Measurements from ENCODE around the gene KCNA5. TPM values are rescaled to one million over a fixed set of nuclear protein-coding genes. Genes with fewer than 3 reads are reported as not detected.

The KCNA5 gene
- total and polyA plus RNA-seq, 11 donors = 0.84 to 4.4 (median 2.3) TPM

DNA sequence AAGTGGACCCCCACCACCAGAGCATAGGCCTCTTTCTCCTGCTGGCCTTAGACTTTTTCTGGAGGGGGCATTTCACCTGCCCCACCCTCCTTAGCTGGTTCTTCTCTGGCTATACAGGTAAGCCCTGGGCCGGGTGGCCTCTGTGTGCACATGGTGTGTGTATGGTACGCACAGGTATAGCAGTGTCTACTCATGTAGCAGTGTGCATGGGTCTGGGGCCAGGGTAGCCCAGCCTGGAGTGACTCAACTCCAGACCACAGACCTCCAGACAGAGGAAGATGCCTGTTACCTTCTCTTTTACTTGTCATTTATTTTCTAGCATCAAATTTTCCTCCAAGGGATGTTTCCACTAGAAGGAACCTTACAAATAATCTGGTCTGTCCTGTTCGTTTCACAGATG, 6.9 kb downstream of the KCNA5 start:
- TF ChIP-seq POLR2A (IDR thresholded peaks at IDR 0.05) = no peak
- TF ChIP-seq, protein P1, sequence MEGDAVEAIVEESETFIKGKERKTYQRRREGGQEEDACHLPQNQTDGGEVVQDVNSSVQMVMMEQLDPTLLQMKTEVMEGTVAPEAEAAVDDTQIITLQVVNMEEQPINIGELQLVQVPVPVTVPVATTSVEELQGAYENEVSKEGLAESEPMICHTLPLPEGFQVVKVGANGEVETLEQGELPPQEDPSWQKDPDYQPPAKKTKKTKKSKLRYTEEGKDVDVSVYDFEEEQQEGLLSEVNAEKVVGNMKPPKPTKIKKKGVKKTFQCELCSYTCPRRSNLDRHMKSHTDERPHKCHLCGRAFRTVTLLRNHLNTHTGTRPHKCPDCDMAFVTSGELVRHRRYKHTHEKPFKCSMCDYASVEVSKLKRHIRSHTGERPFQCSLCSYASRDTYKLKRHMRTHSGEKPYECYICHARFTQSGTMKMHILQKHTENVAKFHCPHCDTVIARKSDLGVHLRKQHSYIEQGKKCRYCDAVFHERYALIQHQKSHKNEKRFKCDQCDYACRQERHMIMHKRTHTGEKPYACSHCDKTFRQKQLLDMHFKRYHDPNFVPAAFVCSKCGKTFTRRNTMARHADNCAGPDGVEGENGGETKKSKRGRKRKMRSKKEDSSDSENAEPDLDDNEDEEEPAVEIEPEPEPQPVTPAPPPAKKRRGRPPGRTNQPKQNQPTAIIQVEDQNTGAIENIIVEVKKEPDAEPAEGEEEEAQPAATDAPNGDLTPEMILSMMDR (IDR thresholded peaks at IDR 0.05) = no peak
- H3K27me3 ChIP-seq = peaks cover 0 to 2% (median 0%) of the 10 kb centered on the region in 9 donors
- DNase-seq = no peak
- no peak for ATAC-seq
- peaks cover 0 to 25% (median 14%) of the 10 kb centered on the region in 12 donors for H3K4me1 ChIP-seq
- no peak overlapping the region for H3K4me3 ChIP-seq
- H3K27ac ChIP-seq = no peak overlapping the region
- no peaks in the 10 kb centered on the region for H3K9me3 ChIP-seq
- intact Hi-C loops (cut with DNase I) = no loop called here
- WGBS, 4 donors = 93 to 99% (median 96%) methylated on average over 3 of the region's 3 CpGs
- H3K36me3 ChIP-seq = no peaks in the 10 kb centered on the region

DNA sequence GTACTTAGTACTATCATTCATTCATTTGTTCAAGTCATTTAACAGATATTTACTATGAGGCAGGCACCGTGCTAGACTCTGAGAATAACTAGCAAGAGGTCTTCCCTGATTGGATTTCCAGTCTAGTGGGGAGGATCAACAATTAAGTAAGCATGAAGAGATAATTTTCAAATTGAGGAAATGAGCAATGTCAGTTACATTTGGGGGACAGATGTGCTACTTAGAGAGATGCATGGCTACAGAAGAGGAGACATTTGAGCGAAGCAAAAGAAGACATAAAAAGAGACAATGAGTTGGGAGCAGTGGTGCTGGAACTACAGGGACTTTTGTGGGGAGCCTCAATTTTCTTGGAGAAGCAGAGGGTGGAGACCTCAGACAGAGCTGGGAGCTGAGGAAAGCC, 7.7 kb downstream of the KCNA5 start:
- no peaks in the 10 kb centered on the region for H3K27me3 ChIP-seq
- no peak overlapping the region for H3K27ac ChIP-seq
- no peaks in the 10 kb centered on the region for H3K36me3 ChIP-seq
- no peaks in the 10 kb centered on the region for H3K9me3 ChIP-seq
- H3K4me3 ChIP-seq = no peak overlapping the region
- DNase-seq = no peak
- TF ChIP-seq, protein P1 (IDR thresholded peaks at IDR 0.05) = no peak
- TF ChIP-seq POLR2A (IDR thresholded peaks at IDR 0.05) = no peak
- intact Hi-C loops (cut with DNase I) = no loop called here
- ATAC-seq = no peak
- WGBS, 4 donors = 86 to 94% (median 91%) methylated on average over 2 of the region's 2 CpGs
- H3K4me1 ChIP-seq = peaks cover 0 to 21% (median 12%) of the 10 kb centered on the region in 12 donors

DNA sequence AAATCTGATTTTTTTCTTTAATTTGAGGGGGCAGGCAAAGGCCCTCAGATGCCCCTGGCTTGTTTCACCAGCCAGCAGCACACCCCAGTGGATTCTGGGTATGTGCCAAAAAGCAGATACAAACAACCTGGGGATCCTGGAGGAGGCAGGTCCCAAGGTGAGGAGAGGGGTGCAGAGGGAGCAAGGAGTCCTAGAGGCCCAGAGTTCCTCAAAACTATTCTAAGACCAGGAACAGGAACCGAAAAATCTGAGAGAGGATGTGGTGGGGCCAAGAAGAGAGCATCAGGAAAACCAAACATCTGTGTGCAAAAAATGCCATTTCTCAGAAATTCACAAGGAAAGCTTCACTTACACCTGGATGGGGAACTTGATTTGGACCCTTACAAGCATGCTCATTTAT, 8.2 kb downstream of the KCNA5 start:
- 50 to 78% (median 77%) methylated on average over 1 of the region's 1 CpG for WGBS, 4 donors
- H3K4me1 ChIP-seq = peaks cover 0 to 16% (median 12%) of the 10 kb centered on the region in 12 donors
- no peak overlapping the region for H3K4me3 ChIP-seq
- H3K36me3 ChIP-seq = no peaks in the 10 kb centered on the region
- intact Hi-C loops (cut with DNase I) = no loop called here
- no peak for TF ChIP-seq POLR2A (IDR thresholded peaks at IDR 0.05)
- TF ChIP-seq, protein P1 (IDR thresholded peaks at IDR 0.05) = no peak
- ATAC-seq = no peak
- no peaks in the 10 kb centered on the region for H3K27me3 ChIP-seq
- H3K27ac ChIP-seq = no peak overlapping the region
- no peak for DNase-seq
- no peaks in the 10 kb centered on the region for H3K9me3 ChIP-seq

DNA sequence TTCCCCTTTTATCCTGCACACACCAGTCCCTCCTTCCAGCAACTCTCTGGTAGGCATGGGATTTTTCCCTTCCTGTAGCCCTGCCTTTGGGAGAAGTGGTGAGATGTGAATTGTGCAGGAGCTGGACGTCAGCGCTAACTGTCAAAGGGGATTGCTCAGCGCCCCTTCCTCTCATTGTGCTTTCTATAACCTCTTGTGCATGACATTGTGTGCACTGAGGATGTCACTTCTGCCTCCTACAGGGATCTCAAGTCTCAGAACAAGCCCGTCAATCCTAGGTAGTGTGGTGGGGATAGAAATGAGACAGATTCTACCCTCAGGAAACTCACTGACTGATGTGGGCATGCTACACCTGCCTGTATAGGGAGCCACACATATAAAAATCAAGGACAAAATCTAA, 8.7 kb downstream of the KCNA5 start:
- intact Hi-C loops (cut with DNase I) = no loop called here
- ATAC-seq = no peak
- TF ChIP-seq, protein P1 (IDR thresholded peaks at IDR 0.05) = no peak

More for the DNA sequence above, 8.7 kb downstream of the KCNA5 start:
- H3K4me1 ChIP-seq = peaks cover 0 to 11% (median 9%) of the 10 kb centered on the region in 12 donors
- no peaks in the 10 kb centered on the region for H3K9me3 ChIP-seq
- no peaks in the 10 kb centered on the region for H3K36me3 ChIP-seq
- no peak overlapping the region for H3K27ac ChIP-seq
- H3K27me3 ChIP-seq = no peaks in the 10 kb centered on the region
- DNase-seq = no peak
- no peak overlapping the region for H3K4me3 ChIP-seq
- 71 to 77% (median 74%) methylated on average over 4 of the region's 4 CpGs for WGBS, 4 donors

Measured in heart left ventricle (tissue), 16 donors.